ENCODE data around the gene CLRN3.

Gene CLRN3

GRCh38 chr10:127854769-127855590, 37.8 kb downstream of the CLRN3 start:
- Histone ChIP-seq H3K27ac (no peak overlapping the region), H3K4me3 (no peak overlapping the region)

DNA sequence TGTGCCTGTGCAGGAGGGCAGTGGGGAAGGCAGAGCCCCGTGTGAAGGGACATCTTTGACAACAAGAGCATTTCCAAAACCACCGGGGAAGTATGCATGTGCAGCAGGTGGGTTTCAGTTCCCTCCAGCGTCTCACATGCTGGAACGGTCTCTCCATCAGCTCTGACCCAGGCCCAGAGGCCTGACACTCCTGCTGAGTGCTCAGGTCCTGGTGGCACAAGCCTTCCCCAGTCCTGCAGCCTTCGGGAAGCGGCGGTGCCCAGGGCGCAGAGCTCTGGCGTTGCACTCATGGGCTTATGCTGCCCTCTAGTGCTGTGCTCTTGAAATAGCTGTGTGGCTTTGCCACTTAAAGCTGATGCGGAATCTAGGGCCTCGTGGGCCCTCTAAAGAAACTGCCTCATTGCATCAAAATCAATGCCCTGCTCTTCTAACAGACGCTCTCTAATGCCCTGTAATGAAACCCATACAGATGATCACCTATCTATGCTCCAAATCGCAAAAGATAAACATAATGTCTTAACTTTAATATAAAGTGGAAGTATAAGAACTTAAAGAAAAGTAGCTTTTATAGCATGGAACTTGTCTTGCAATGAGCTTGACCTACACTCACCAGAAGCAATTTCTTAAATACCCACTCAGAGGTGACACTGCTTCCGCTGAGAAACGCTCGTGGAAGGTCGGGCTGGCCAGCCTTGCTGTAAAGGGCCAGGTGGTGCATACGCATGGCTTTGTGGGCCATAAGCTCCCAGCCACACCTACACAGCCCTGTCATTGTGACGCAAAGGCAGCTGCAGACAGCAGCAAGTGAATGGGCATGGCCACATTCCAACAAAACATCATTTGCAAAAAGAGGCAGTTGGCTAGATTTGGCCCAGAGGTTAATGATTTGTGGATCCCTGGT, 38.6 kb downstream of the CLRN3 start:
- H3K4me3 ChIP-seq, result no peak overlapping the region
- no peak overlapping the region for H3K27ac ChIP-seq

DNA sequence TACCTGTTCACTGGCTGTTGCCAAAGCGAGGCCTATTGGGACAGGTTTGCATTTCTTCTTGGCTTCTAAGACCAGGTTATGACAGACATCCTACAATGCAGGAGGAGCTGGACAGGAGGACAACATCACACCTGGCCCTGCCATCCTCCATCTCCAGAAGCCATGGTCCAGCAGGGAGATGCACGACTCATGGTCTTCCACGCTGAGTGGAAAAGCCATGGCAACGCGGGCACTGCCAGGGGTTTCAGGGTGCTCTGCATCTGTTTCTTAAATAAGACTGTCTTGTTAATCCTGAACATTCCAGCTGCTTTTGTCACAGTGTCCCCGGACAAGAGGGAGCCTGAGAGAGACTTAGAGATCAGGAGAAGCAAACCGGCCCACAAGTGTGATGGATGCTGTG, 40.3 kb downstream of the CLRN3 start:
- no peak overlapping the region for H3K27ac ChIP-seq
- no peak overlapping the region for H3K4me3 ChIP-seq

GRCh38 chr10:127851661-127852194, 41.0 kb downstream of the CLRN3 start:
- Histone ChIP-seq H3K27ac (no peak overlapping the region), H3K4me3 (no peak overlapping the region)

DNA sequence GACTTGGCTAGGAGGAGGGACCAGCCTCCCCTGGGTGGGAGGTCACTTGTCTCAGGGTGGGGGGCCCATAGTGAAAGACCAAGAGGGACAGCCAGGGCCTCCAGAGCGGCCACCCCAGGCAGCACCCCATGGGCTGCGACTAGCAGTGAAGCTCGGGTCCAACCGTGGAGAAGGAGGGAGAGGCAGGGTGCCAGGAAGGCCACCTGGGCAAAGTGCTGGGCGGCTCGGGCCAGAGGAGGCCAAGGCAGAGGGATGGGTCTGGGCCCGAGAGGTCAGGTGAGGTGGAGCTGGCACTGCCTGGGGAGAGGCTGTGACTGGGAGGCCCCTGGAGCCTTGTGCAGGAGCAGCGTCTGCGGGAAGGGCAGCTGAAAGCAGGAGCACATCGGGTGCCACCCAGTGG, 41.8 kb downstream of the CLRN3 start:
- no peak overlapping the region for H3K4me3 ChIP-seq
- H3K27ac ChIP-seq, result no peak overlapping the region

DNA sequence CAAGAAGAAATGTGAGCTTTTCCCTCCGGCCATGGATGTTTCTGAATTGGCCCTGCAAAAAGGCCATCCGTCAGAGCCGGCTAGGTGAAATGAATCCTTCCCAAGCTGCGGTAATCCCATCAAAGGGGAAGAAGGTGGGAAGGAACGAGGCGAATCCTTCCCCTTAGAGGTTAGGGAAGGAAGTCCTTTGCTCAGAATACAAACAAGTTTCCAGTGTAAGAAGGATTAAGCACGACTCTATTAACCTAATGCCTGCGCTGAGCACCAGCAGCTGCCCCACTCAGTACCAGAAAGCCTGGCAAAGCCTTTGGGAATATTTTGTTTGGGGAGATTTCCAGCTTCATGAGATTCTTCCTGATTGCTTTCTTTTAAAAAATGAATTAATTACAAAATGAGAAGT, 42.8 kb downstream of the CLRN3 start:
- Histone ChIP-seq H3K4me3 (no peak overlapping the region), H3K27ac (no peak overlapping the region)

DNA sequence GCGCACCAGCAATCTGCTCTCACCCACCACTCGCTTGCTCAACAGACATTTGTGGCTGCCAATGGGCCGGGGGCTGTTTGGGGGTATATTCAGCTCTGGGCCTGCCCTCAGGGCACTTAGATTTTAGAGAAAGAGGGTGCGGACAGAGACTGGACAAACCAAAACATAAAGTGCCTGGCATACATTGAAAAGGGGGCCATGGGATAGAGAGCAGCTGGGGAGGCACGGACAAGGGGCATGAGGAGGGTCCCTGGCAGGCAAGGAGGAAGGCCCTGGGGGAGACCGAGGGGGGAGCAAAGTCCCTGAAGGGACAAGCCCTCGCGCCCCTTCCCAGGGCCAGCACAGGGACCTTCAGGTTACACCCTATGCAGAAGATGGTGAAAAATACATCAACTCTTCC, 43.5 kb downstream of the CLRN3 start:
- Histone ChIP-seq H3K4me3 (no peak overlapping the region), H3K27ac (no peak overlapping the region)

DNA sequence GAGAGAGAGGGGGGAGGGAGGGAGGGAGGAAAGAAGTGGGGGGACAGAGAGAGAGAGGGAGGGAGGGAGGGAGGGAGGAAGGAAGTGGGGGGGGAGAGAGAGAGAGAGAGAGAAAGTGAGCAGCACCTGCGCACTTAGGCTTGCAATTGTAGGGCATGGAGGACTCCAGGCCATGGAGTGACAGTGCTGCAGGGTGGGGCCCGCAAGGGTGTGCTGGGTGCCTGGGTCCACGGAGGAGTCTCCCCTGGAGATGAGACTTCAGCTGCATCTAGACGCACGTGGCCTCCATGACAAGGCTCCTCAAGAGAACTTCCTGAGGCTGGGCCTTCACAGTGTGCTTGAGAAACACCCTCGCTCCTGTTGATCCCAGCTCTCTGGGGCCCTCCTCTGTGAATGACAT, 44.5 kb downstream of the CLRN3 start:
- H3K27ac ChIP-seq, result no peak overlapping the region
- H3K4me3 ChIP-seq, result no peak overlapping the region

GRCh38 chr10:127845756-127846155, 47.0 kb downstream of the CLRN3 start:
- H3K27ac ChIP-seq, result no peak overlapping the region
- H3K4me3 ChIP-seq, result no peak overlapping the region

- H3K4me3 ChIP-seq, result no peak overlapping the region
- H3K27ac ChIP-seq, result no peak overlapping the region
Observed at GRCh38 chr10:127840884-127841283, 51.9 kb downstream of the CLRN3 start.

DNA sequence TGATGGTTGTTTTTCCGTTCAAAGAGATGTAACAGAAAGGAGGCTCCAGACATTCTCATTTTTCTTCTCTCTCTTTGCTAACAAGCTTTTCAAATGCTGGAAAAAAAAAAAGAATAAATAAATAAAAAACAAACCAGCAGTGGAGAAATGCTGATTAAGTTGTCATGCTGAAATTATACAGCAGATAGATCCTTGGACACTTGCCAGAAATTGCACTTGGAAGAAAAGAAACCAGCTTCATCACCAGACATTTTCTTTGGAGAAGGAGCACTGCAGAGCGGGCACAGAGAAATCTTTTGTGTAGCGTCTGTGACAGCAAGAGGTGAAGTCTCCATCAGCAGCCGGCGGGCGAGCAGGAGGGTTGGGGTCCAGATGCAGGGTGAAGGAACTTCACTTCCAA, 55.8 kb downstream of the CLRN3 start:
- H3K27ac ChIP-seq, result no peak overlapping the region

GRCh38 chr10:127836176-127836575, 56.6 kb downstream of the CLRN3 start:
- no peak overlapping the region for H3K27ac ChIP-seq
- H3K4me3 ChIP-seq, result no peak overlapping the region

More for the DNA sequence above, 55.8 kb downstream of the CLRN3 start:
- no peak overlapping the region for H3K4me3 ChIP-seq

DNA sequence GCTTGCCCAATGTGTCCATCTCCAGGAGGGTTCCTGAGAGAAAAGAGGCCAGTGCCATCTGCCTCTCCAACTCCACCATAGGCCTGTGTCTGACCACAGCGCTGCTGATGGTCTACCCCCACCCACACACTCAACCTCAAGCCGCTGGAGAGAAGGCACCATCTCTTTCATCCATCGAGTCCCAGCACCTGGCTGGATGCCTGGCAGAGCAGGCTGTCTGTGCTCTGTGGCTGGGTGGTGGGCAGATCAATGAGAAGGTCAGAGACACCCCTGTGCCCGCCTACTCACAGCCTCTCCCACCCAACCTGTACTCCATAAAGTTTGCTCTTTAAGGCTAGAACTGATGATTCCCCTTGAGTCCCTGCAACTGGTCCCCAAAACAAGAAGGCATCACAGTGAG, 58.0 kb downstream of the CLRN3 start:
- H3K27ac ChIP-seq, result no peak overlapping the region

DNA sequence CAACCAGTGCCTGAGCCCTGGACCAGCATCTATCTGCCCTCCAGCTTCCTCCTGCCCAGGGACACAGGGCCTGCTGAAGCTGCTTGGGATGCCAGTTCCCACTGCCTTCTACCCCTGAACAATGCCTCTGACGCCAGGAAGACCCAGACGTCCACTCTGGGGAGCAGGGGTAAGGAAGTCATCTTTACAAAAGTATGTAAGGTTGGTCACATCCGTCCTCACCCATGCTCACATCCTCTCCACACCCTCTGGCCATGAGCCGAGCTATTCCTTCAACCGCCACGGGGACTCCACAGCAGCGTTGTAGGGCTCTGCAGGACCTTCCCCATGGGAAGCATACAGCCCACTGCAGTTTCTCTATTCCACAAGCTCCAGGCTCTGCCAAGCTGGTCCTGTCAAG, 58.5 kb downstream of the CLRN3 start:
- no peak overlapping the region for H3K27ac ChIP-seq
- no peak overlapping the region for H3K4me3 ChIP-seq

More for the DNA sequence above, 58.0 kb downstream of the CLRN3 start:
- no peak overlapping the region for H3K4me3 ChIP-seq

DNA sequence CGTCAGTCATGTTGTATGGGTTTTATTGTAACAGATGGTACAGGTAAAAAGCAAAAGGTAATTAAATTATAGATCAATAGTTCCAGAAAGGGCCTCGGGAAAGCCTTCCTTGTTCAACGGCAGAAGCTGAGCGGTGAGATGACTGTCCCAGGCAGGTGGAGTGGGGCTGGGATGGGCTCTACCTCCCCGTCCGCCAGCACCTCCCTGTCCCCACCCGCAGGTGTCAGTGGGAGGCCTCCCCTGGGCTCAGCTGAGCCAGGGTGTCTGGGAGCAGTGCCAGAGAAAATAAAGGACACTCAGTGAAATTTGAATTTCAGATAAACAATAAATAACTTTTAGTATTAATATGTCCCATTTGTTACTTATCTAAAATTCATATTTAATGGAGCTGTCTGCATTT, 58.9 kb downstream of the CLRN3 start:
- H3K4me3 ChIP-seq, result no peak overlapping the region
- no peak overlapping the region for H3K27ac ChIP-seq

- Histone ChIP-seq H3K27ac (no peak overlapping the region), H3K4me3 (no peak overlapping the region)
Observed at GRCh38 chr10:127832501-127832900, 60.2 kb downstream of the CLRN3 start.

DNA sequence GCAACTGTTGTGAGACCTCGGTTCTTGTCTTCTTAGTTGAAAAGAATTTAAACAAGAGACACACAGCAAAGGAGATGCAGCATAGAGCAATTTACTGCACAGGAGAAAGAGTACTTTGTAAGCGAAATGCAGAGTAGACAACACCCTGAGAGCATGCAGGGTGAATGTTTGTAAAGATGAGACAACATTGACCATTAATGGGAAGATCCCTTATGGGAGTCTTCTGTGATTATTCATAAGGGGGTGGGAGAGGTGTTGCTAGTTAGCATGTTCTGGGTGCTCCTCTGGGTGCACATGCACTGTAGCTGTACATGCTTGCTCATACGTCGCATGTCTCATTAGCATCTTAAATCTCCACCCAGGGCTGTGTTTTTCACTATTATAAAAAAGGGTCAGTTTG, 62.3 kb downstream of the CLRN3 start:
- Histone ChIP-seq H3K27ac (no peak overlapping the region), H3K4me3 (no peak overlapping the region)

Data from skin epidermis (tissue), 12 donors.